ENCODE data around the gene COL4A2. TPM values are rescaled to one million over a fixed set of nuclear protein-coding genes. Genes with fewer than 3 reads are reported as not detected.
A peak's percentile ranks its signal among the peaks of the same experiment; 100 is the strongest.

Gene COL4A2
- total RNA-seq, 1 donor from 2014 or later: 1,414 TPM

GRCh38 chr13:110471156-110471832 lies 164.2 kb downstream of the COL4A2 start:
- no peaks in the 10 kb centered on the region for H3K9me3 Mint-ChIP-seq (ENCODE audit: unreplicated experiment)
- peak overlapping the region; percentile 11 for H3K4me3 Mint-ChIP-seq (ENCODE audit: unreplicated experiment)
- Histone ChIP-seq H2AFZ (ENCODE audit: low read depth, low read length) (no peak overlapping the region), H4K20me1 (ENCODE audit: insufficient read depth, low read length) (peaks cover 68% of the 10 kb centered on the region), H3K27me3 (ENCODE audit: insufficient read depth, low read length) (no peaks in the 10 kb centered on the region), H3K4me3 (ENCODE audit: insufficient read depth, low read depth, low read length) (no peak overlapping the region), H3K9ac (ENCODE audit: low read length) (no peak overlapping the region), H3K79me2 (ENCODE audit: insufficient read depth, low read length) (no peaks in the 10 kb centered on the region), H3K4me1 (ENCODE audit: insufficient read depth, low read length) (peaks cover 6% of the 10 kb centered on the region), H3K4me2 (ENCODE audit: low read length) (peak overlapping the region; percentile 3), H3K27ac (ENCODE audit: low read depth, low read length) (no peak overlapping the region), H3K9me3 (ENCODE audit: insufficient read depth, low read depth, low read length) (no peaks in the 10 kb centered on the region), H3K36me3 (ENCODE audit: insufficient read depth, low read length) (peaks cover 71% of the 10 kb centered on the region)
- peaks cover 5% of the 10 kb centered on the region for H3K4me1 Mint-ChIP-seq (ENCODE audit: low read depth, unreplicated experiment)
- peaks cover 57% of the 10 kb centered on the region for H3K36me3 Mint-ChIP-seq (ENCODE audit: low read depth, unreplicated experiment)
- no peaks in the 10 kb centered on the region for H3K27me3 Mint-ChIP-seq (ENCODE audit: low read depth, unreplicated experiment)
- FAIRE-seq: no peak
- no peak for DNase-seq (ENCODE audit: low read depth)
- no peak for TF ChIP-seq EZH2 (IDR thresholded peaks at IDR 0.05; ENCODE audit: insufficient read depth, low read length)
- TF ChIP-seq CTCF (IDR thresholded peaks at IDR 0.05; ENCODE audit: insufficient read depth, low read depth, low read length): no peak
- peak overlapping the region; percentile 83 for H3K27ac Mint-ChIP-seq (ENCODE audit: unreplicated experiment)

- no peaks in the 10 kb centered on the region for H3K9me3 Mint-ChIP-seq (ENCODE audit: unreplicated experiment)
- Histone ChIP-seq H3K4me2 (ENCODE audit: low read length) (peak overlapping the region; percentile 3), H3K27ac (ENCODE audit: low read depth, low read length) (no peak overlapping the region), H3K4me3 (ENCODE audit: insufficient read depth, low read depth, low read length) (no peak overlapping the region), H3K9me3 (ENCODE audit: insufficient read depth, low read depth, low read length) (no peaks in the 10 kb centered on the region), H3K4me1 (ENCODE audit: insufficient read depth, low read length) (peaks cover 6% of the 10 kb centered on the region), H3K27me3 (ENCODE audit: insufficient read depth, low read length) (no peaks in the 10 kb centered on the region), H3K36me3 (ENCODE audit: insufficient read depth, low read length) (peaks cover 72% of the 10 kb centered on the region), H3K79me2 (ENCODE audit: insufficient read depth, low read length) (no peaks in the 10 kb centered on the region), H3K9ac (ENCODE audit: low read length) (no peak overlapping the region), H4K20me1 (ENCODE audit: insufficient read depth, low read length) (peaks cover 67% of the 10 kb centered on the region), H2AFZ (ENCODE audit: low read depth, low read length) (no peak overlapping the region)
- peak overlapping the region; percentile 83 for H3K27ac Mint-ChIP-seq (ENCODE audit: unreplicated experiment)
- TF ChIP-seq EZH2 (IDR thresholded peaks at IDR 0.05; ENCODE audit: insufficient read depth, low read length): no peak
- H3K27me3 Mint-ChIP-seq (ENCODE audit: low read depth, unreplicated experiment): no peaks in the 10 kb centered on the region
- H3K4me1 Mint-ChIP-seq (ENCODE audit: low read depth, unreplicated experiment): peaks cover 5% of the 10 kb centered on the region
- H3K4me3 Mint-ChIP-seq (ENCODE audit: unreplicated experiment): no peak overlapping the region
- peak; percentile 39 for DNase-seq (ENCODE audit: low read depth)
- peaks cover 57% of the 10 kb centered on the region for H3K36me3 Mint-ChIP-seq (ENCODE audit: low read depth, unreplicated experiment)
- no peak for FAIRE-seq
Observed at GRCh38 chr13:110471833-110472162, 164.7 kb downstream of the COL4A2 start.

GRCh38 chr13:110472904-110473563 lies 165.9 kb downstream of the COL4A2 start:
- Mint-ChIP-seq H3K4me3 (ENCODE audit: unreplicated experiment) (no peak overlapping the region), H3K4me1 (ENCODE audit: low read depth, unreplicated experiment) (peaks cover 8% of the 10 kb centered on the region), H3K27ac (ENCODE audit: unreplicated experiment) (no peak overlapping the region), H3K9me3 (ENCODE audit: unreplicated experiment) (no peaks in the 10 kb centered on the region), H3K27me3 (ENCODE audit: low read depth, unreplicated experiment) (no peaks in the 10 kb centered on the region), H3K36me3 (ENCODE audit: low read depth, unreplicated experiment) (peaks cover 57% of the 10 kb centered on the region)
- Histone ChIP-seq H3K9ac (ENCODE audit: low read length) (no peak overlapping the region), H3K27ac (ENCODE audit: low read depth, low read length) (no peak overlapping the region), H3K4me3 (ENCODE audit: insufficient read depth, low read depth, low read length) (no peak overlapping the region), H3K79me2 (ENCODE audit: insufficient read depth, low read length) (no peaks in the 10 kb centered on the region), H2AFZ (ENCODE audit: low read depth, low read length) (no peak overlapping the region), H3K9me3 (ENCODE audit: insufficient read depth, low read depth, low read length) (no peaks in the 10 kb centered on the region), H3K36me3 (ENCODE audit: insufficient read depth, low read length) (peaks cover 72% of the 10 kb centered on the region), H3K4me2 (ENCODE audit: low read length) (no peak overlapping the region), H3K4me1 (ENCODE audit: insufficient read depth, low read length) (peaks cover 6% of the 10 kb centered on the region), H4K20me1 (ENCODE audit: insufficient read depth, low read length) (peaks cover 67% of the 10 kb centered on the region), H3K27me3 (ENCODE audit: insufficient read depth, low read length) (no peaks in the 10 kb centered on the region)
- DNase-seq (ENCODE audit: low read depth) (no peak), FAIRE-seq (no peak)
- no peak for TF ChIP-seq CTCF (IDR thresholded peaks at IDR 0.05; ENCODE audit: insufficient read depth, low read depth, low read length)
- TF ChIP-seq EZH2 (IDR thresholded peaks at IDR 0.05; ENCODE audit: insufficient read depth, low read length): no peak

All from astrocyte (in vitro differentiated cells and primary cell).